ENCODE data around the gene RUNX1. TPM values are rescaled to one million over a fixed set of nuclear protein-coding genes. Genes with fewer than 3 reads are reported as not detected.

RUNX1 gene
- total and polyA plus RNA-seq, 4 experiments from 2014 or later, result 6.0 to 96.3 (median 56.4) TPM

GRCh38 chr21:34841154-34841553 lies 207.9 kb downstream of the RUNX1 start:
- no peak overlapping the region for H3K27ac ChIP-seq (ENCODE audit: low read depth, low read length)
- no peak overlapping the region for H3K4me3 Mint-ChIP-seq
- no peaks in the 10 kb centered on the region for H3K27me3 ChIP-seq (ENCODE audit: insufficient read depth, low read length)
- CTCF ChIA-PET (ENCODE audit: partially characterized antibody), result no interaction called here
- H3K36me3 ChIP-seq (ENCODE audit: insufficient read depth, low read length), result peaks cover 43% of the 10 kb centered on the region
- H3K9me3 Mint-ChIP-seq, result peaks cover 0 to 5% (median 0%) of the 10 kb centered on the region in 8 donors
- no peaks in the 10 kb centered on the region for H3K27me3 Mint-ChIP-seq
- POLR2A ChIA-PET (ENCODE audit: partially characterized antibody), result no interaction called here
- peaks cover 50 to 77% (median 63%) of the 10 kb centered on the region in 4 donors for H3K4me1 Mint-ChIP-seq
- peak overlapping the region in 1 of 7 donors; percentile 63 for H3K27ac Mint-ChIP-seq
- peaks cover 45% of the 10 kb centered on the region for H3K4me1 ChIP-seq (ENCODE audit: insufficient read depth, low read length)
- no peak overlapping the region for H3K4me3 ChIP-seq (ENCODE audit: low read length in 2 of 2)
- DNase-seq, result no peak
- no peaks in the 10 kb centered on the region for H3K9me3 ChIP-seq (ENCODE audit: control insufficient read depth in 1 of 2, low read length in 2 of 2)
- intact Hi-C loops (cut with micrococcal nuclease), result no loop called here
- H3K36me3 Mint-ChIP-seq, result peaks cover 46 to 81% of the 10 kb centered on the region in 2 donors

GRCh38 chr21:34840693-34841092 lies 208.4 kb downstream of the RUNX1 start:
- H3K27me3 Mint-ChIP-seq, result no peaks in the 10 kb centered on the region
- intact Hi-C loops (cut with micrococcal nuclease), result no loop called here
- peaks cover 0 to 5% (median 0%) of the 10 kb centered on the region in 8 donors for H3K9me3 Mint-ChIP-seq
- ChIA-PET POLR2A (ENCODE audit: partially characterized antibody) (no interaction called here), CTCF (ENCODE audit: partially characterized antibody) (no interaction called here)
- peak overlapping the region in 2 of 7 donors; percentile 26 to 63 for H3K27ac Mint-ChIP-seq
- no peak overlapping the region for H3K4me3 Mint-ChIP-seq
- no peaks in the 10 kb centered on the region for H3K9me3 ChIP-seq (ENCODE audit: control insufficient read depth in 1 of 2, low read length in 2 of 2)
- H3K4me1 Mint-ChIP-seq, result peaks cover 49 to 77% (median 63%) of the 10 kb centered on the region in 4 donors
- H3K36me3 Mint-ChIP-seq, result peaks cover 47 to 82% of the 10 kb centered on the region in 2 donors
- peaks cover 45% of the 10 kb centered on the region for H3K4me1 ChIP-seq (ENCODE audit: insufficient read depth, low read length)
- H3K36me3 ChIP-seq (ENCODE audit: insufficient read depth, low read length), result peaks cover 43% of the 10 kb centered on the region
- no peak overlapping the region for H3K27ac ChIP-seq (ENCODE audit: low read depth, low read length)
- no peak overlapping the region for H3K4me3 ChIP-seq (ENCODE audit: low read length in 2 of 2)
- DNase-seq, result no peak
- H3K27me3 ChIP-seq (ENCODE audit: insufficient read depth, low read length), result no peaks in the 10 kb centered on the region

- Histone ChIP-seq H3K36me3 (ENCODE audit: insufficient read depth, low read length) (peaks cover 37% of the 10 kb centered on the region), H3K27ac (ENCODE audit: low read depth, low read length) (no peak overlapping the region), H3K27me3 (ENCODE audit: insufficient read depth, low read length) (no peaks in the 10 kb centered on the region), H3K9me3 (ENCODE audit: control insufficient read depth in 1 of 2, low read length in 2 of 2) (no peaks in the 10 kb centered on the region), H3K4me3 (ENCODE audit: low read length in 2 of 2) (no peak overlapping the region), H3K4me1 (ENCODE audit: insufficient read depth, low read length) (peaks cover 39% of the 10 kb centered on the region)
- Mint-ChIP-seq H3K27me3 (no peaks in the 10 kb centered on the region), H3K27ac (peak overlapping the region in 4 of 7 donors; percentile 12 to 74 (median 51)), H3K4me1 (peaks cover 47 to 74% (median 60%) of the 10 kb centered on the region in 4 donors), H3K4me3 (peak overlapping the region in 2 of 8 donors; percentile 13 to 44), H3K36me3 (peaks cover 44 to 81% of the 10 kb centered on the region in 2 donors), H3K9me3 (peaks cover 0 to 5% (median 0%) of the 10 kb centered on the region in 8 donors)
- POLR2A ChIA-PET (ENCODE audit: partially characterized antibody), result no interaction called here
- intact Hi-C loops (cut with micrococcal nuclease), result no loop called here
- CTCF ChIA-PET (ENCODE audit: partially characterized antibody), result interaction anchor here (1.6 kb wide), 1 partner anchor 561 kb away, joined by 3 read pairs; no protein-coding TSS in a partner anchor
- no peak for DNase-seq
Observed at GRCh38 chr21:34838956-34839820, 209.9 kb downstream of the RUNX1 start.

GRCh38 chr21:34836933-34837505 lies 212.1 kb downstream of the RUNX1 start:
- H3K4me1 Mint-ChIP-seq, result peaks cover 43 to 62% (median 53%) of the 10 kb centered on the region in 4 donors
- H3K4me3 ChIP-seq (ENCODE audit: low read length in 2 of 2), result no peak overlapping the region
- H3K27ac Mint-ChIP-seq, result peak overlapping the region in 2 of 7 donors; percentile 55 to 68
- H3K9me3 ChIP-seq (ENCODE audit: control insufficient read depth in 1 of 2, low read length in 2 of 2), result no peaks in the 10 kb centered on the region
- peaks cover 47% of the 10 kb centered on the region for H3K36me3 ChIP-seq (ENCODE audit: insufficient read depth, low read length)
- DNase-seq, result no peak
- ChIA-PET POLR2A (ENCODE audit: partially characterized antibody) (no interaction called here), CTCF (ENCODE audit: partially characterized antibody) (no interaction called here)
- H3K27me3 ChIP-seq (ENCODE audit: insufficient read depth, low read length), result no peaks in the 10 kb centered on the region
- peaks cover 38% of the 10 kb centered on the region for H3K4me1 ChIP-seq (ENCODE audit: insufficient read depth, low read length)
- intact Hi-C loops (cut with micrococcal nuclease), result no loop called here
- H3K36me3 Mint-ChIP-seq, result peaks cover 54 to 88% of the 10 kb centered on the region in 2 donors
- H3K27me3 Mint-ChIP-seq, result no peaks in the 10 kb centered on the region
- no peak overlapping the region for H3K4me3 Mint-ChIP-seq
- H3K9me3 Mint-ChIP-seq, result peaks cover 0 to 5% (median 0%) of the 10 kb centered on the region in 8 donors
- H3K27ac ChIP-seq (ENCODE audit: low read depth, low read length), result no peak overlapping the region

DNA sequence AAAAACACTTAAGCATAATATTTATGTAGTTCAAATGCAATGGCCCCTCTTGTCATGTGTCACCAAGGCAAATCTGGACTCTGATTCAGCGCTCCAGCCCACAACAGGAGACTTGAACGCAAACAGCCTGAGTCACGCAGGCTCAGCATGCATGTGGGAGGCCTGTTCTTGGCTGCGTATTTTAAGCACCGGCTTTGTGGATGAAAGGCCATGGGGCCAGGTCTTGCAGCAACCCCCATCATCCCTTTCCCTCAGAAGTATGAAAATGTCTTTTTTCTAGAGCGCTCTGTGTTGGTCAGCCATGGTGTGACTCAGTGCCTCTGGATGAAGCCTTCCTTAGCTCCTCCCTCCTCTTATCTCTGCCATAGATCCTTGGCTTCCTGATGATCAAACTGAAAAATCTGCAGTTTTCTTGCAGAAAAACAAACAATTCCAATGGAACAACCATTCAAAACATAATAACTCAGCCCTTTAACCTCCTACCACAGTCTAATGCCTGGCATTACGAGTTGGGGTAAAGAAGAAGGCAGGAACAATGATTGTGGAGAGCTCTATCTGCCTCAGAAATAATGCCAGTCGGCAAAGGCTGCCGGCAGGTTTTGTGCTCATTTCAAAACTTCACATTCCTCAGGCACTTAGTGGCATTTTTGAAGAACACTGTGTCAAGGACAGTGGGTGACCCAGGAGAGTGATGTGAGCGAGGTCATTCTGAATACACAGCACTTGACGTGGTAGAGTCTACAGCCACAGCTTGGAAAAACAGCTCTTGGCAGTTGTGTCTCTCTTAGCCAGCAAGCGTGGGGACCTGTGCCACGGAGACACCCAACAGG lies 212.8 kb downstream of the RUNX1 start:
- peak overlapping the region in 4 of 7 donors; percentile 4 to 63 (median 40) for H3K27ac Mint-ChIP-seq
- Histone ChIP-seq H3K4me1 (ENCODE audit: insufficient read depth, low read length) (peaks cover 38% of the 10 kb centered on the region), H3K27ac (ENCODE audit: low read depth, low read length) (no peak overlapping the region), H3K27me3 (ENCODE audit: insufficient read depth, low read length) (no peaks in the 10 kb centered on the region), H3K9me3 (ENCODE audit: control insufficient read depth in 1 of 2, low read length in 2 of 2) (no peaks in the 10 kb centered on the region), H3K4me3 (ENCODE audit: low read length in 2 of 2) (no peak overlapping the region), H3K36me3 (ENCODE audit: insufficient read depth, low read length) (peaks cover 43% of the 10 kb centered on the region)
- H3K4me3 Mint-ChIP-seq, result peak overlapping the region in 3 of 8 donors; percentile 17 to 55 (median 35)
- POLR2A ChIA-PET (ENCODE audit: partially characterized antibody), result no interaction called here
- intact Hi-C loops (cut with micrococcal nuclease), result no loop called here
- H3K9me3 Mint-ChIP-seq, result peaks cover 0 to 5% (median 0%) of the 10 kb centered on the region in 8 donors
- H3K36me3 Mint-ChIP-seq, result peaks cover 56 to 88% of the 10 kb centered on the region in 2 donors
- no peak for DNase-seq
- no peaks in the 10 kb centered on the region for H3K27me3 Mint-ChIP-seq
- CTCF ChIA-PET (ENCODE audit: partially characterized antibody), result no interaction called here
- H3K4me1 Mint-ChIP-seq, result peaks cover 41 to 57% (median 49%) of the 10 kb centered on the region in 4 donors

DNA sequence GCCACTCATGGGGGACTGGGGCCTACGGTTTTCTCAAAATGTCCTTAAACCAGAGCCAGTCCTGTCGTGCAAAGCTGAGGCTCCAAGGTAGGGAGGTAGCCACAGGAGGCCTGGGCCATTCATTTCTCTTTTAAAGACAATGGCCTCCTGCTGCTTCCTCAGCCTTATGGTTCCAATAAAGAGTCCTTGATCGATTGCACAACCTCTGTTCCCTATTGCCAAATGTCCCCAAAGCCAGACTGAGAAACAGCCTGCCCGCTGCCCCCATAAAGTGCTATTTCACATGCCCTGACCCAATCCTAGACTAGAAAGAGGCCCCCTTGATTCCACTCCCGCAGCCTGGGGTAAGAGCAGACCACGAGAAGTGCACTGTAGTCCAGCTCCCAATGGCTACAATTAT lies 213.6 kb downstream of the RUNX1 start:
- Histone ChIP-seq H3K27ac (ENCODE audit: low read depth, low read length) (no peak overlapping the region), H3K27me3 (ENCODE audit: insufficient read depth, low read length) (no peaks in the 10 kb centered on the region), H3K4me1 (ENCODE audit: insufficient read depth, low read length) (peaks cover 38% of the 10 kb centered on the region), H3K36me3 (ENCODE audit: insufficient read depth, low read length) (peaks cover 40% of the 10 kb centered on the region), H3K9me3 (ENCODE audit: control insufficient read depth in 1 of 2, low read length in 2 of 2) (no peaks in the 10 kb centered on the region), H3K4me3 (ENCODE audit: low read length in 2 of 2) (no peak overlapping the region)
- Mint-ChIP-seq H3K9me3 (peaks cover 0 to 2% (median 0%) of the 10 kb centered on the region in 8 donors), H3K27me3 (no peaks in the 10 kb centered on the region), H3K27ac (peak overlapping the region in 2 of 7 donors; percentile 48 to 77), H3K36me3 (peaks cover 59 to 90% of the 10 kb centered on the region in 2 donors), H3K4me1 (peaks cover 40 to 52% (median 46%) of the 10 kb centered on the region in 4 donors), H3K4me3 (no peak overlapping the region)
- intact Hi-C loops (cut with micrococcal nuclease), result no loop called here
- POLR2A ChIA-PET (ENCODE audit: partially characterized antibody), result no interaction called here
- no peak for DNase-seq
- CTCF ChIA-PET (ENCODE audit: partially characterized antibody), result no interaction called here
